Measurements from ENCODE around the gene ATG4C. TPM values are rescaled to one million over a fixed set of nuclear protein-coding genes. Genes with fewer than 3 reads are reported as not detected.

Gene ATG4C
- total and polyA plus RNA-seq, 11 donors, result 4.0 to 14.2 (median 8.9) TPM

GRCh38 chr1:62875676-62876075 lies 91.7 kb downstream of the ATG4C start:
- Histone ChIP-seq H3K4me3 (no peak overlapping the region), H3K9me3 (peaks cover 0 to 11% (median 0%) of the 10 kb centered on the region in 12 donors), H3K27me3 (peaks cover 0 to 15% (median 0%) of the 10 kb centered on the region in 9 donors), H3K27ac (no peak overlapping the region), H3K4me1 (no peaks in the 10 kb centered on the region), H3K36me3 (no peaks in the 10 kb centered on the region)
- TF ChIP-seq POLR2A (IDR thresholded peaks at IDR 0.05), result no peak
- TF ChIP-seq CTCF (IDR thresholded peaks at IDR 0.05), result no peak
- ATAC-seq, result no peak
- intact Hi-C loops (cut with DNase I), result no loop called here
- 67 to 73% (median 71%) methylated on average over 3 of the region's 3 CpGs for WGBS, 4 donors
- DNase-seq, result no peak

- Histone ChIP-seq H3K9me3 (peaks cover 0 to 12% (median 0%) of the 10 kb centered on the region in 12 donors), H3K36me3 (no peaks in the 10 kb centered on the region), H3K4me1 (no peaks in the 10 kb centered on the region), H3K27me3 (peaks cover 0 to 19% (median 0%) of the 10 kb centered on the region in 9 donors), H3K4me3 (no peak overlapping the region), H3K27ac (no peak overlapping the region)
- intact Hi-C loops (cut with DNase I), result no loop called here
- WGBS, 4 donors, result 81 to 86% (median 85%) methylated on average over 3 of the region's 3 CpGs
- ATAC-seq, result no peak
- no peak for DNase-seq
- TF ChIP-seq CTCF (IDR thresholded peaks at IDR 0.05) (no peak), POLR2A (IDR thresholded peaks at IDR 0.05) (no peak)
Observed at GRCh38 chr1:62876535-62876934, 92.6 kb downstream of the ATG4C start.

GRCh38 chr1:62877579-62877978 lies 93.6 kb downstream of the ATG4C start:
- Histone ChIP-seq H3K27me3 (peaks cover 0 to 24% (median 0%) of the 10 kb centered on the region in 9 donors), H3K9me3 (peaks cover 0 to 12% (median 0%) of the 10 kb centered on the region in 12 donors), H3K27ac (no peak overlapping the region), H3K4me3 (no peak overlapping the region), H3K36me3 (no peaks in the 10 kb centered on the region), H3K4me1 (no peaks in the 10 kb centered on the region)
- DNase-seq, result no peak
- no peak for TF ChIP-seq POLR2A (IDR thresholded peaks at IDR 0.05)
- TF ChIP-seq CTCF (IDR thresholded peaks at IDR 0.05), result no peak
- 88 to 95% (median 93%) methylated on average over 2 of the region's 2 CpGs for WGBS, 4 donors
- no peak for ATAC-seq
- intact Hi-C loops (cut with DNase I), result no loop called here

- H3K27me3 ChIP-seq, result peaks cover 0 to 16% (median 0%) of the 10 kb centered on the region in 9 donors
- H3K4me1 ChIP-seq, result no peaks in the 10 kb centered on the region
Observed at GRCh38 chr1:62879962-62880361, 96.0 kb downstream of the ATG4C start.

More at GRCh38 chr1:62879962-62880361, 96.0 kb downstream of the ATG4C start:
- TF ChIP-seq POLR2A (IDR thresholded peaks at IDR 0.05), result no peak
- H3K36me3 ChIP-seq, result no peaks in the 10 kb centered on the region
- peaks cover 0 to 12% (median 0%) of the 10 kb centered on the region in 12 donors for H3K9me3 ChIP-seq
- ATAC-seq, result no peak
- H3K27ac ChIP-seq, result no peak overlapping the region
- 88 to 100% (median 92%) methylated on average over 1 of the region's 1 CpG for WGBS, 4 donors
- intact Hi-C loops (cut with DNase I), result no loop called here
- DNase-seq, result no peak
- H3K4me3 ChIP-seq, result no peak overlapping the region
